ENCODE measurements around the gene TMEM35B.
"Not testable (repeated sequence)": the region's sequence is repeated elsewhere in the genome, so short reads cannot be mapped to it uniquely, and the experiment has no call there.

TMEM35B gene

DNA sequence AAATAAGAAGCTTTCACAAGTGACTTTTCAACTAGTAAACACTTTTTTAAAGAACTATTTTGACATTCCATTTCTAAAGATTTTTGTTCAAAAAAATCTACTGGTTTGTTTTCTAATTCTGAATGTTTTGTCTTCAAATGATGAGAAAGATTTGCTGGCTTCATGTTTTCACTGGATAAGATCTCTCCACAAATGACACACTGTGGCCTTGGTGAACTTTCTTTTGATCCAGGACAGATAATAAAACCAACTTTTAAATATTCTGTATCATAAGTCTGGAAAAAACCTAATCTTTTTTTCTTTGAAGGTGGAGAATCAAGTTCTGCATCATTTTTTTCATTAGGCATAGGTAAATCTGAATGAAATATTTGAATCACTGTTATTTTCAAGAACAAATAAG, 3.4 kb upstream of the TMEM35B start:
- H3K36me3 Mint-ChIP-seq (ENCODE audit: low read depth) = peaks cover 4% of the 10 kb centered on the region
- DNase-seq = no peak
- H3K4me3 Mint-ChIP-seq = no peak overlapping the region
- H3K4me1 Mint-ChIP-seq = peaks cover 11% of the 10 kb centered on the region
- no peak for TF ChIP-seq CTCF (IDR thresholded peaks at IDR 0.05)
- H3K9me3 Mint-ChIP-seq = no peaks in the 10 kb centered on the region
- H3K27me3 Mint-ChIP-seq (ENCODE audit: low read depth, poor library complexity) = peaks cover 4% of the 10 kb centered on the region
- no peak overlapping the region for H3K27ac Mint-ChIP-seq

DNA sequence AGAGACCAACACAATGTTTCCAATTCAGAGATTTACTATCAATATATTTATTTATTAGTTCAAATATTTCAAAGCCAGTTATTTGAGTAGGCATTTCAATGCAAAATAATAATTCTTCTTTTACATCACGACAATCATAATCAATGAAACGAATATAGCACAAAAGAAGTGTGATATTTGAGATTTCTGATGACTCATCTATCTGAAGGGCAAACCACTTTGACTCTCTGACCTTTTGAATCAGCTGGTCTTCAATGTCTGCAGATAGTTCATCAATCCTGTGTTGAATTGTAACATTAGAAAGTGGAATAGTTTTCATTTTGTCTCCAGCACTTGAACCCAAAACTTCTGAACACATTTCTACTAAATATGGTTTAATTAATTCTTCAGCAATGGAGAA, 3.0 kb upstream of the TMEM35B start:
- Mint-ChIP-seq H3K4me1 (peaks cover 13% of the 10 kb centered on the region), H3K27me3 (ENCODE audit: low read depth, poor library complexity) (peaks cover 4% of the 10 kb centered on the region), H3K36me3 (ENCODE audit: low read depth) (peaks cover 4% of the 10 kb centered on the region), H3K27ac (no peak overlapping the region), H3K9me3 (no peaks in the 10 kb centered on the region), H3K4me3 (no peak overlapping the region)
- no peak for DNase-seq
- no peak for TF ChIP-seq CTCF (IDR thresholded peaks at IDR 0.05)

GRCh38 chr1:34987018-34987417, 1.9 kb upstream of the TMEM35B start:
- no peak for TF ChIP-seq CTCF (IDR thresholded peaks at IDR 0.05)
- H3K27me3 Mint-ChIP-seq (ENCODE audit: low read depth, poor library complexity) = peaks cover 7% of the 10 kb centered on the region
- peaks cover 4% of the 10 kb centered on the region for H3K36me3 Mint-ChIP-seq (ENCODE audit: low read depth)
- no peak overlapping the region for H3K4me3 Mint-ChIP-seq
- DNase-seq = no peak
- H3K9me3 Mint-ChIP-seq = no peaks in the 10 kb centered on the region
- H3K4me1 Mint-ChIP-seq = peaks cover 17% of the 10 kb centered on the region
- H3K27ac Mint-ChIP-seq = no peak overlapping the region

- Mint-ChIP-seq H3K4me3 (peak overlapping the region; percentile 99), H3K4me1 (peaks cover 17% of the 10 kb centered on the region)
- H3K36me3 Mint-ChIP-seq (ENCODE audit: low read depth); DNase-seq; H3K27me3 Mint-ChIP-seq (ENCODE audit: low read depth, poor library complexity); H3K27ac Mint-ChIP-seq; H3K9me3 Mint-ChIP-seq: not testable (repeated sequence)
Observed at GRCh38 chr1:34985609-34985904, 410 bp upstream of the TMEM35B start.

DNA sequence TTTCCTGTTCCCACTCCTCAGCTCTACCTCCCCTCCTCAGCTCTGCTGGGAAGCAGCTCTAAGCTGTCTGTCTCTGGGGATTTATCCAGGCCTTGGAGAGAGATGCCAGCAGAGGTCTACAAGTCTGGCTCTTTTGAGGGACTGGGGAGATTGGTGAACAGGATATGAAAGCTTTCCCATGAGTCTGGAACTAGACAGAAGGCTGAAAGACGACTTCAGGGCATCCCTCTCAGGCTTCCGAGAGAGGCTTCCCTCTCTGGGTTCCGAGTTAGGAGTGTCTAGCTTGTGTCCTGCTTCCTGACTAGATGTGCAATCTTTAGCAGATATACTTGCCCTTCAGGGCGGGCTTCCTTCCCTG, 733 bp downstream of the TMEM35B start:
- DNase-seq = no peak

GRCh38 chr1:34983700-34984355, 1.3 kb downstream of the TMEM35B start:
- Mint-ChIP-seq H3K36me3 (ENCODE audit: low read depth) (peaks cover 9% of the 10 kb centered on the region), H3K27me3 (ENCODE audit: low read depth, poor library complexity) (peaks cover 8% of the 10 kb centered on the region), H3K9me3 (no peaks in the 10 kb centered on the region), H3K27ac (no peak overlapping the region), H3K4me3 (peak overlapping the region; percentile 99), H3K4me1 (peaks cover 17% of the 10 kb centered on the region)
- TF ChIP-seq CTCF (IDR thresholded peaks at IDR 0.05) = no peak
- DNase-seq = no peak

More for the DNA sequence above, 733 bp downstream of the TMEM35B start:
- no peak for TF ChIP-seq CTCF (IDR thresholded peaks at IDR 0.05)
- peak overlapping the region; percentile 60 for H3K27ac Mint-ChIP-seq
- H3K27me3 Mint-ChIP-seq (ENCODE audit: low read depth, poor library complexity) = peaks cover 7% of the 10 kb centered on the region
- no peaks in the 10 kb centered on the region for H3K9me3 Mint-ChIP-seq
- H3K4me1 Mint-ChIP-seq = peaks cover 17% of the 10 kb centered on the region
- H3K36me3 Mint-ChIP-seq (ENCODE audit: low read depth) = peaks cover 9% of the 10 kb centered on the region
- H3K4me3 Mint-ChIP-seq = peak overlapping the region; percentile 99
